Measurements from ENCODE around the gene USP48. TPM values are rescaled to one million over a fixed set of nuclear protein-coding genes. Genes with fewer than 3 reads are reported as not detected.

The USP48 gene
- total and polyA plus RNA-seq, 2 of the 13 experiments (the other 11 are each of a cell fraction or from before 2014, with no cell fraction given): 30.4 to 30.7 TPM

DNA sequence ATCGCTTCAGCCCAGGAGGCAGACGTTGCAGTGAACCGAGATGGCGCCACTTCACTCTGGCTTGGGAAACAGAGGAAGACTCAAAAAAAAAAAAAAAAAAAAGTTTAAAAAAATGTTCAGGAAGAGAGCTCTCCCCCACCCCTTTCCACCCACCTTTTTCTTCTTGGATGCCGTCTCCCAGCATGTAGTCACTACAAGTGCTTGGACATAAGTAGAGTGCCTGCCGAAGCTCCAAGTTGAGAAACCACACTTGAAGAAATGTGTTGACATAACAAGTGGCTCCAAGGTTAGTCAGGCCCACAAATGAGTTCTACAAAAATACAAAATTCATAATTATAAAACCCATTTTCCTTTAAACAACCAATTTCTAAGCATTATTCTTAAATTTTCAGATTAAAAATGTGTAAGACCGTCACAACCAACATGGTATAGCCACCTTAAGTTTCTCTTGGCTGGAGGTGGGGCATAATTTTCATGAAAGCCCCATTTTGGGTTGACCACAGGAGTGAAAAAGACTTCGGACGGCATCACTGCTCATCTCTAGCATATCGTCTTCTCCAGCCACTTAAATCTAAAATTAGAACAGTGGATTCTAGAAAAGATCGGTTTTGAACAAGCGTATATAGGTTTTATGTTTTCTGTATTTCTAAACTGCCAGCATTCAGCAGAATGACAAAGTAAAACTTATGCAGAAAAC lies 26.4 kb downstream of the USP48 start:
- Histone ChIP-seq H4K20me1 (ENCODE audit: insufficient read depth, low read length) (peaks cover 9% of the 10 kb centered on the region; the same call in 1 of the 2 replicates), H3K27me3 (ENCODE audit: control insufficient read depth in 1 of 2, insufficient read depth in 2 of 2, low read length in 2 of 2) (no peaks in the 10 kb centered on the region), H3K9ac (ENCODE audit: insufficient read depth, low read depth, low read length) (no peak overlapping the region), H3K27ac (ENCODE audit: extremely low read length, insufficient read depth, low read length) (no peak overlapping the region), H3K36me3 (replicated peaks in 1 of 2; ENCODE audit: control insufficient read depth in 1 of 2, insufficient read depth in 2 of 2, low read length in 2 of 2) (peaks cover 20 to 40% of the 10 kb centered on the region in 2 experiments; a peak in 4 of 5 replicates), H2AFZ (ENCODE audit: low read length) (no peak overlapping the region), H3K4me3 (replicated peaks in 1 of 3; ENCODE audit: insufficient read depth in 1 of 3, low read depth in 2 of 3, low read length in 3 of 3) (no peak overlapping the region), H3K4me2 (ENCODE audit: low read depth, low read length) (no peak overlapping the region), H3K4me1 (ENCODE audit: insufficient read depth, low read length) (peaks cover 8% of the 10 kb centered on the region), H3K79me2 (ENCODE audit: insufficient read depth, low read length) (peaks cover 28% of the 10 kb centered on the region), H3K9me3 (ENCODE audit: low read length) (no peaks in the 10 kb centered on the region)
- 88% methylated on average over 12 of the region's 12 CpGs for WGBS (ENCODE audit: low lambda C conversion rate)
- FAIRE-seq: no peak
- POLR2A ChIA-PET: no interaction called here
- CTCF ChIA-PET (ENCODE audit: low intra/inter-chr PET ratio, low total read pairs): no interaction called here
- in situ Hi-C loops (cut with HindIII; ENCODE audit: extremely low pct_ligation_motif_present, low pct_unique_long_range_greater_than_20kb): no loop called here
- DNase-seq (ENCODE audit: low spot score): no peak
- intact Hi-C loops (cut with micrococcal nuclease; ENCODE audit: unreplicated experiment): no loop called here
- no peak for ATAC-seq
- BruUV-seq (replicated peaks): TSS peak; percentile 37
- TF ChIP-seq ZNF772 (CRISPR knock-in tag; IDR thresholded peaks at IDR 0.05): no peak
- TF ChIP-seq RNF219 (CRISPR knock-in tag; IDR thresholded peaks at IDR 0.05): no peak
- TF ChIP-seq, protein P1, sequence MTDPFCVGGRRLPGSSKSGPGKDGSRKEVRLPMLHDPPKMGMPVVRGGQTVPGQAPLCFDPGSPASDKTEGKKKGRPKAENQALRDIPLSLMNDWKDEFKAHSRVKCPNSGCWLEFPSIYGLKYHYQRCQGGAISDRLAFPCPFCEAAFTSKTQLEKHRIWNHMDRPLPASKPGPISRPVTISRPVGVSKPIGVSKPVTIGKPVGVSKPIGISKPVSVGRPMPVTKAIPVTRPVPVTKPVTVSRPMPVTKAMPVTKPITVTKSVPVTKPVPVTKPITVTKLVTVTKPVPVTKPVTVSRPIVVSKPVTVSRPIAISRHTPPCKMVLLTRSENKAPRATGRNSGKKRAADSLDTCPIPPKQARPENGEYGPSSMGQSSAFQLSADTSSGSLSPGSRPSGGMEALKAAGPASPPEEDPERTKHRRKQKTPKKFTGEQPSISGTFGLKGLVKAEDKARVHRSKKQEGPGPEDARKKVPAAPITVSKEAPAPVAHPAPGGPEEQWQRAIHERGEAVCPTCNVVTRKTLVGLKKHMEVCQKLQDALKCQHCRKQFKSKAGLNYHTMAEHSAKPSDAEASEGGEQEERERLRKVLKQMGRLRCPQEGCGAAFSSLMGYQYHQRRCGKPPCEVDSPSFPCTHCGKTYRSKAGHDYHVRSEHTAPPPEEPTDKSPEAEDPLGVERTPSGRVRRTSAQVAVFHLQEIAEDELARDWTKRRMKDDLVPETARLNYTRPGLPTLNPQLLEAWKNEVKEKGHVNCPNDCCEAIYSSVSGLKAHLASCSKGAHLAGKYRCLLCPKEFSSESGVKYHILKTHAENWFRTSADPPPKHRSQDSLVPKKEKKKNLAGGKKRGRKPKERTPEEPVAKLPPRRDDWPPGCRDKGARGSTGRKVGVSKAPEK (CRISPR knock-in tag; IDR thresholded peaks at IDR 0.05; ENCODE audit: borderline replicate concordance): no peak
- TF ChIP-seq, protein P2, sequence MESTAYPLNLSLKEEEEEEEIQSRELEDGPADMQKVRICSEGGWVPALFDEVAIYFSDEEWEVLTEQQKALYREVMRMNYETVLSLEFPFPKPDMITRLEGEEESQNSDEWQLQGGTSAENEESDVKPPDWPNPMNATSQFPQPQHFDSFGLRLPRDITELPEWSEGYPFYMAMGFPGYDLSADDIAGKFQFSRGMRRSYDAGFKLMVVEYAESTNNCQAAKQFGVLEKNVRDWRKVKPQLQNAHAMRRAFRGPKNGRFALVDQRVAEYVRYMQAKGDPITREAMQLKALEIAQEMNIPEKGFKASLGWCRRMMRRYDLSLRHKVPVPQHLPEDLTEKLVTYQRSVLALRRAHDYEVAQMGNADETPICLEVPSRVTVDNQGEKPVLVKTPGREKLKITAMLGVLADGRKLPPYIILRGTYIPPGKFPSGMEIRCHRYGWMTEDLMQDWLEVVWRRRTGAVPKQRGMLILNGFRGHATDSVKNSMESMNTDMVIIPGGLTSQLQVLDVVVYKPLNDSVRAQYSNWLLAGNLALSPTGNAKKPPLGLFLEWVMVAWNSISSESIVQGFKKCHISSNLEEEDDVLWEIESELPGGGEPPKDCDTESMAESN (CRISPR knock-in tag; conservative IDR thresholded peaks at IDR 0.05): no peak
- TF ChIP-seq ZNF3 (CRISPR knock-in tag; IDR thresholded peaks at IDR 0.05): no peak
- TF ChIP-seq AGO1 (IDR thresholded peaks at IDR 0.05; ENCODE audit: low read depth, low read length, poor library complexity, severe bottlenecking): no peak
- TF ChIP-seq ZNF280B (CRISPR knock-in tag; IDR thresholded peaks at IDR 0.05; ENCODE audit: borderline replicate concordance): no peak
- no peak for TF ChIP-seq ZNF577 (CRISPR knock-in tag; IDR thresholded peaks at IDR 0.05; ENCODE audit: borderline replicate concordance, low read depth)
- no peak for TF ChIP-seq BCLAF1 (IDR thresholded peaks at IDR 0.05)
- TF ChIP-seq CREB1 (IDR thresholded peaks at IDR 0.05): no peak
- no peak for TF ChIP-seq CREB1 (CRISPR knock-in tag; IDR thresholded peaks at IDR 0.05)
